CD4-positive, alpha-beta T cell (primary cell): ENCODE results near the gene INSRR. TPM values are rescaled to one million over a fixed set of nuclear protein-coding genes. Genes with fewer than 3 reads are reported as not detected.
A peak's percentile ranks its signal among the peaks of the same experiment; 100 is the strongest.

Experiments
- ATAC-seq: fragments of 200-7000 bp; cut with Tn5 transposase; one replicate; pipeline ENCODE4 v1.10.0; 2022; ENCODE audit warnings: mild to moderate bottlenecking; ENCODE audit not compliant: poor library complexity
- CTCF ChIA-PET: fragments of 350-600 bp; sonication (Branson Sonifier 250); formaldehyde crosslinking; loops from one replicate; lab custom pipeline; 2021; ENCODE audit warnings: antibody characterized with exemption, inconsistent platforms; lab: Charles Lee
- POLR2A ChIA-PET: fragments of 350-600 bp; sonication (Branson Sonifier 250); formaldehyde crosslinking; loops from one replicate; lab custom pipeline; 2021; ENCODE audit warnings: antibody characterized with exemption, inconsistent platforms; lab: Charles Lee
- DNase-seq, 14 experiments: peaks; one replicate each; pipeline ENCODE4 v3.0.0-alpha.2; 2013 to 2020; ENCODE audit warnings: mixed read lengths in 2 of 14
- H3K27ac ChIP-seq, 2 donors: one replicate each; pipeline versions ENCODE4 v1.5.1 to v1.7.0; 2013; ENCODE audit warnings: low read length in 2 of 2, low read depth in 1 of 2, mild to moderate bottlenecking in 1 of 2
- H3K27me3 ChIP-seq, 2 experiments: 1 replicate in 1 of 2; 2 replicates in 1 of 2; pipeline versions ENCODE4 v1.6.1 to v1.7.0; 2013; ENCODE audit warnings: low read length in 2 of 2, control low read depth in 1 of 2, mild to moderate bottlenecking in 1 of 2, moderate library complexity in 1 of 2; ENCODE audit not compliant: insufficient read depth in 2 of 2, control insufficient read depth in 1 of 2
- H3K36me3 ChIP-seq: one replicate; pipeline ENCODE4 v1.6.1; 2013; ENCODE audit warnings: low read length, control low read depth; ENCODE audit not compliant: insufficient read depth
- H3K4me1 ChIP-seq: one replicate; pipeline ENCODE4 v1.6.1; 2013; ENCODE audit warnings: low read length, control low read depth; ENCODE audit not compliant: insufficient read depth
- H3K4me3 ChIP-seq: one replicate; pipeline ENCODE4 v1.5.1; 2013; ENCODE audit warnings: mild to moderate bottlenecking, low read length, moderate library complexity
- H3K9me3 ChIP-seq, 2 experiments: 1 replicate in 1 of 2; 2 replicates in 1 of 2; pipeline versions ENCODE4 v1.6.1 to v1.7.0; 2013; ENCODE audit warnings: low read length in 2 of 2, mild to moderate bottlenecking in 2 of 2, control low read depth in 1 of 2, moderate library complexity in 1 of 2; ENCODE audit not compliant: control insufficient read depth in 1 of 2, insufficient read depth in 1 of 2
- H3K27ac Mint-ChIP-seq: one replicate; pipeline ENCODE4 v1.8.0; 2020; ENCODE audit warnings: mixed read lengths
- H3K27me3 Mint-ChIP-seq: one replicate; pipeline ENCODE4 v1.8.0; 2021; ENCODE audit warnings: mixed read lengths
- H3K36me3 Mint-ChIP-seq: one replicate; pipeline ENCODE4 v1.8.0; 2021; ENCODE audit warnings: low read depth, mixed read lengths
- H3K4me1 Mint-ChIP-seq: one replicate; pipeline ENCODE4 v1.8.0; 2021; ENCODE audit warnings: low read depth, mixed read lengths
- H3K4me3 Mint-ChIP-seq: one replicate; pipeline ENCODE4 v1.8.0; 2020; ENCODE audit warnings: mild to moderate bottlenecking, mixed read lengths
- H3K9me3 Mint-ChIP-seq: one replicate; pipeline ENCODE4 v1.8.0; 2020; ENCODE audit warnings: mixed read lengths
- CTCF ChIP-seq: fragments of 200-600 bp; IDR thresholded peaks from one replicate; pipeline ENCODE4 v1.8.0; 2022; ENCODE audit warnings: antibody characterized with exemption, mild to moderate bottlenecking
- intact Hi-C, 2 experiments: fragments of 100-400 bp; cut with DNase I in 1 of 2; cut with micrococcal nuclease in 1 of 2; formaldehyde crosslinking; loops; one replicate each; pipeline versions ENCODE4 v1.15.1 to v1.9.0; 2023 to 2025; cut with DNase I, micrococcal nuclease
- total RNA-seq, 174 experiments: library from RNA in 2 of 174; stranded (reverse) in 2 of 174; gene quantifications; one replicate each; pipeline ENCODE4 v1.2.3 and lab custom pipeline; 2021 to 2026

Gene INSRR
- total RNA-seq, 2 experiments from 2014 or later: not detected

GRCh38 chr1:156834322-156834721 lies 24.6 kb downstream of the INSRR start:
- H3K4me1 Mint-ChIP-seq: peaks cover 14% of the 10 kb centered on the region
- no peak overlapping the region for H3K4me3 Mint-ChIP-seq
- no peak for TF ChIP-seq CTCF
- no peaks in the 10 kb centered on the region for H3K9me3 Mint-ChIP-seq
- intact Hi-C loops: loop anchor here in 1 of 2 experiments (10.0 kb wide), 1 partner anchor 320 kb away; no protein-coding TSS in a partner anchor
- POLR2A ChIA-PET: no interaction called here
- ATAC-seq: no peak
- H3K27ac Mint-ChIP-seq: no peak overlapping the region
- H3K9me3 ChIP-seq: no peaks in the 10 kb centered on the region
- H3K27ac ChIP-seq: no peak overlapping the region
- peaks cover 28% of the 10 kb centered on the region for H3K27me3 Mint-ChIP-seq
- no peak overlapping the region for H3K4me3 ChIP-seq
- CTCF ChIA-PET: interaction anchor here (0.6 to 3.4 kb wide), 2 partner anchors 25 to 1568 kb away, joined by 3 to 11 read pairs; partner anchors contain the start of genes INSRR and NTRK1
- H3K27me3 ChIP-seq: peaks cover 0 to under 1% of the 10 kb centered on the region in 2 experiments
- no peaks in the 10 kb centered on the region for H3K36me3 ChIP-seq
- H3K36me3 Mint-ChIP-seq: no peaks in the 10 kb centered on the region
- DNase-seq: no peak
- peaks cover 27% of the 10 kb centered on the region for H3K4me1 ChIP-seq

- H3K4me1 ChIP-seq: peaks cover 21% of the 10 kb centered on the region
- TF ChIP-seq CTCF: no peak
- ATAC-seq (peak; percentile 73), DNase-seq (peak in 3 of 14 experiments; percentile 32 to 47 (median 43))
- Mint-ChIP-seq H3K27ac (no peak overlapping the region), H3K27me3 (peaks cover 22% of the 10 kb centered on the region), H3K36me3 (no peaks in the 10 kb centered on the region), H3K9me3 (no peaks in the 10 kb centered on the region), H3K4me3 (no peak overlapping the region), H3K4me1 (peaks cover 14% of the 10 kb centered on the region)
- intact Hi-C loops: loop anchor here in 1 of 2 experiments (10.0 kb wide), 1 partner anchor 321 kb away; no protein-coding TSS in a partner anchor
- no peak overlapping the region for H3K4me3 ChIP-seq
- no peaks in the 10 kb centered on the region for H3K27me3 ChIP-seq
- ChIA-PET CTCF (interaction anchor here (3.4 kb wide), 1 partner anchor 26 kb away, joined by 11 read pairs; the partner anchor contains the start of genes INSRR and NTRK1), POLR2A (no interaction called here)
- no peaks in the 10 kb centered on the region for H3K9me3 ChIP-seq
- no peak overlapping the region for H3K27ac ChIP-seq
- H3K36me3 ChIP-seq: no peaks in the 10 kb centered on the region
Measured at GRCh38 chr1:156833603-156834002, 25.3 kb downstream of the INSRR start.

- no peaks in the 10 kb centered on the region for H3K27me3 ChIP-seq
- no peaks in the 10 kb centered on the region for H3K36me3 Mint-ChIP-seq
- ChIA-PET CTCF (interaction anchor here (1.2 to 3.4 kb wide), 2 partner anchors 18 to 27 kb away, joined by 3 to 11 read pairs; partner anchors contain the start of genes INSRR and NTRK1), POLR2A (no interaction called here)
- ATAC-seq (no peak), DNase-seq (no peak)
- no peak overlapping the region for H3K27ac ChIP-seq
- H3K9me3 ChIP-seq: no peaks in the 10 kb centered on the region
- no peak for TF ChIP-seq CTCF
- no peak overlapping the region for H3K4me3 Mint-ChIP-seq
- H3K36me3 ChIP-seq: no peaks in the 10 kb centered on the region
- H3K4me1 Mint-ChIP-seq: peaks cover 14% of the 10 kb centered on the region
- H3K9me3 Mint-ChIP-seq: no peaks in the 10 kb centered on the region
- H3K4me3 ChIP-seq: no peak overlapping the region
- peaks cover 19% of the 10 kb centered on the region for H3K4me1 ChIP-seq
- intact Hi-C loops: loop anchor here in 1 of 2 experiments (10.0 kb wide), 1 partner anchor 322 kb away; no protein-coding TSS in a partner anchor
- no peak overlapping the region for H3K27ac Mint-ChIP-seq
- peaks cover 19% of the 10 kb centered on the region for H3K27me3 Mint-ChIP-seq
Measured at GRCh38 chr1:156832434-156832833, 26.5 kb downstream of the INSRR start.
